ENCODE measurements around the gene OSTF1. TPM values are rescaled to one million over a fixed set of nuclear protein-coding genes. Genes with fewer than 3 reads are reported as not detected.

Gene OSTF1
- total RNA-seq (2021), result 42.0 and 58.4 TPM in 2 replicates
- Bru-seq, nascent RNA, result percentile 84 among the genes with signal in this experiment
- percentile 65 among the genes with signal in this experiment for BruChase-seq, experiment 1, labeled RNA remaining after a 2-hour chase
- percentile 74 among the genes with signal in this experiment for BruChase-seq, experiment 2, labeled RNA remaining after a 6-hour chase
- long read RNA-seq, transcript OSTF1-201 (10 exons, 1,319 nt), result major isoform, 89 of 97 reads
- long read RNA-seq, partial matches to known transcripts, result 2 of 97 reads
- long read RNA-seq, other reads (novel, unspliced or antisense), result 6 of 97 reads

- H3K9me2 ChIP-seq (ENCODE audit: insufficient read depth), result no peaks in the 10 kb centered on the region
- no peaks in the 10 kb centered on the region for H3K27me3 ChIP-seq (ENCODE audit: insufficient read depth, low read depth)
- intact Hi-C loops (cut with micrococcal nuclease; ENCODE audit: unreplicated experiment), result loop anchor here (1.0 to 10.0 kb wide), 7 partner anchors 23 to 1227 kb away; partner anchors contain the start of genes C9orf40 and CARNMT1
- BruUV-seq (replicated peaks), result no TSS peak
- H3K9me3 ChIP-seq (ENCODE audit: insufficient read depth, low read depth), result no peaks in the 10 kb centered on the region
- peak within 1 kb of the TSS; percentile 81 for H3K27ac ChIP-seq
- H4K20me1 ChIP-seq (ENCODE audit: insufficient read depth), result 0 out of 2 replicates have a peak, but pooled peaks cover 4% of the 10 kb centered on the region
- no peak for TF ChIP-seq CTCF (conservative IDR thresholded peaks at IDR 0.05)
- TF ChIP-seq EZH2 (IDR thresholded peaks at IDR 0.05; ENCODE audit: low read depth), result no peak
- peak within 1 kb of the TSS; percentile 97 for H3K4me2 ChIP-seq
- peak; percentile 84 to 98 for DNase-seq
- peaks cover 25% of the 10 kb centered on the region for H3F3A ChIP-seq (ENCODE audit: insufficient read depth, low read depth)
- peak within 1 kb of the TSS; percentile 78 for H3K4me3 ChIP-seq
- CTCF ChIA-PET, result no interaction called here
- peaks cover 30% of the 10 kb centered on the region for H3K4me1 ChIP-seq (replicated peaks; ENCODE audit: insufficient read depth)
- H3K36me3 ChIP-seq (ENCODE audit: low read depth), result no peaks in the 10 kb centered on the region
- peak within 1 kb of the TSS; percentile 95 for H2AFZ ChIP-seq
- POLR2A ChIA-PET (ENCODE audit: unreplicated experiment), result interaction anchor here (0.5 to 1.7 kb wide), 9 partner anchors 60 to 1950 kb away, joined by 3 to 20 read pairs (median 3); partner anchors contain the start of gene CARNMT1
- peaks cover 45% of the 10 kb centered on the region for H3K79me2 ChIP-seq (ENCODE audit: low read depth)
These were observed at the start of gene OSTF1, which contains the start of gene NMRK1 for GRCh38 chr9:75087824-75088645. Gene OSTF1 (plus strand): TSS chr9:75088514. CDS start chr9:75088693, 179 bp downstream. Gene NMRK1 (minus strand): TSS chr9:75088155. CDS start chr9:75083115, 5,040 bp downstream.

- Histone ChIP-seq H3K79me2 (ENCODE audit: low read depth) (no peaks in the 10 kb centered on the region), H3K9me3 (ENCODE audit: insufficient read depth, low read depth) (no peaks in the 10 kb centered on the region), H2AFZ (no peak overlapping the region), H3K9me2 (ENCODE audit: insufficient read depth) (no peaks in the 10 kb centered on the region), H3K36me3 (ENCODE audit: low read depth) (no peaks in the 10 kb centered on the region), H4K20me1 (ENCODE audit: insufficient read depth) (no peaks in the 10 kb centered on the region), H3K4me2 (no peak overlapping the region), H3K4me3 (no peak overlapping the region), H3K27ac (no peak overlapping the region), H3K27me3 (ENCODE audit: insufficient read depth, low read depth) (no peaks in the 10 kb centered on the region), H3F3A (ENCODE audit: insufficient read depth, low read depth) (no peaks in the 10 kb centered on the region), H3K4me1 (replicated peaks; ENCODE audit: insufficient read depth) (no peaks in the 10 kb centered on the region)
- POLR2A ChIA-PET (ENCODE audit: unreplicated experiment), result no interaction called here
- no TSS peak for BruUV-seq (replicated peaks)
- intact Hi-C loops (cut with micrococcal nuclease; ENCODE audit: unreplicated experiment), result no loop called here
- TF ChIP-seq CTCF (conservative IDR thresholded peaks at IDR 0.05) (no peak), EZH2 (IDR thresholded peaks at IDR 0.05; ENCODE audit: low read depth) (no peak)
- CTCF ChIA-PET, result no interaction called here
- no peak for DNase-seq
These were observed 49.3 kb upstream of the OSTF1 start for GRCh38 chr9:75039009-75039408.

GRCh38 chr9:75039801-75040200 is 48.5 kb upstream of the OSTF1 start:
- Histone ChIP-seq H3K27me3 (ENCODE audit: insufficient read depth, low read depth) (no peaks in the 10 kb centered on the region), H3K9me3 (ENCODE audit: insufficient read depth, low read depth) (no peaks in the 10 kb centered on the region), H3F3A (ENCODE audit: insufficient read depth, low read depth) (no peaks in the 10 kb centered on the region), H3K4me2 (no peak overlapping the region), H3K27ac (no peak overlapping the region), H3K9me2 (ENCODE audit: insufficient read depth) (no peaks in the 10 kb centered on the region), H3K4me1 (replicated peaks; ENCODE audit: insufficient read depth) (no peaks in the 10 kb centered on the region), H4K20me1 (ENCODE audit: insufficient read depth) (no peaks in the 10 kb centered on the region), H3K36me3 (ENCODE audit: low read depth) (no peaks in the 10 kb centered on the region), H2AFZ (no peak overlapping the region), H3K79me2 (ENCODE audit: low read depth) (no peaks in the 10 kb centered on the region), H3K4me3 (no peak overlapping the region)
- intact Hi-C loops (cut with micrococcal nuclease; ENCODE audit: unreplicated experiment), result no loop called here
- BruUV-seq (replicated peaks), result no TSS peak
- no peak for TF ChIP-seq EZH2 (IDR thresholded peaks at IDR 0.05; ENCODE audit: low read depth)
- no peak for TF ChIP-seq CTCF (conservative IDR thresholded peaks at IDR 0.05)
- POLR2A ChIA-PET (ENCODE audit: unreplicated experiment), result no interaction called here
- no peak for DNase-seq
- CTCF ChIA-PET, result no interaction called here
